Body of pancreas (tissue), 4 donors: ENCODE results near the gene UAP1L1. TPM values are rescaled to one million over a fixed set of nuclear protein-coding genes. Genes with fewer than 3 reads are reported as not detected.
"Not testable (repeated sequence)": the region's sequence is repeated elsewhere in the genome, so short reads cannot be mapped to it uniquely, and the experiment has no call there.

Experiments
- ATAC-seq: fragments of 150-250 bp; one replicate; pipeline ENCODE4 v1.9.1; 2016
- DNase-seq, 4 donors: peaks; one replicate each; pipeline ENCODE4 v3.0.0-alpha.2; 2019
- H3K27ac ChIP-seq, 4 donors: fragments of 200-600 bp; sonication (generic); 1 replicate in 3 of 4; 2 replicates in 1 of 4; pipeline versions ENCODE4 v1.5.1 to v1.6.1; 2016 to 2019; ENCODE audit warnings: mild to moderate bottlenecking in 1 of 4, mixed read lengths in 1 of 4, moderate library complexity in 1 of 4
- H3K27me3 ChIP-seq, 2 donors: fragments of 200-600 bp; sonication (generic); one replicate each; pipeline ENCODE4 v1.6.0; 2016; ENCODE audit warnings: mild to moderate bottlenecking in 1 of 2
- H3K36me3 ChIP-seq, 2 donors: fragments of 200-600 bp; sonication (generic); replicated peaks in 1 of 2; 2 replicates each; pipeline ENCODE4 v1.5.1; 2016; ENCODE audit warnings: low read depth in 2 of 2; ENCODE audit not compliant: insufficient read depth in 1 of 2
- H3K4me1 ChIP-seq: fragments of 200-600 bp; sonication (generic); one replicate; pipeline ENCODE4 v1.6.0; 2016
- H3K4me3 ChIP-seq, 2 donors: fragments of 200-600 bp; sonication (generic); 1 replicate in 1 of 2; 2 replicates in 1 of 2; pipeline ENCODE4 v1.5.1; 2016 to 2019
- H3K9me3 ChIP-seq, 3 donors: fragments of 200-600 bp; sonication (generic); 1 replicate in 2 of 3; 2 replicates in 1 of 3; pipeline ENCODE4 v1.5.1; 2016
- POLR2A ChIP-seq, 3 donors: fragments of 450-650 bp; IDR thresholded peaks; one replicate each; pipeline ENCODE4 v1.6.1; 2016; ENCODE audit warnings: antibody characterized with exemption in 3 of 3, mild to moderate bottlenecking in 2 of 3
- WGBS, 2 donors: methylation state at CpG; one replicate each; pipeline ENCODE4 v1.1.5; 2017; 5-methylcytosine and 5-hydroxymethylcytosine counted together
- intact Hi-C: fragments of 100-400 bp; cut with DNase I; formaldehyde crosslinking; loops from one replicate; pipeline ENCODE4 v1.15.1; 2023
- total RNA-seq, 2 donors: library from RNA; depleted of rRNA; stranded (reverse); fragments of >200 nt; gene quantifications; one replicate each; pipeline ENCODE4 v1.1.0, GENCODE V29; 2016
- TF ChIP-seq, protein P1 (sequence below), 7 experiments: fragments of 450-650 bp in 4 of 7; fragments of 200-600 bp in 3 of 7; sonication (generic) in 3 of 7; IDR thresholded peaks; one replicate each; pipeline ENCODE4 v1.5.1; 2016 to 2019; ENCODE audit warnings: antibody characterized with exemption in 7 of 7

UAP1L1 gene
- total RNA-seq, 2 donors from 2014 or later = 7.8 to 8.2 TPM

DNA sequence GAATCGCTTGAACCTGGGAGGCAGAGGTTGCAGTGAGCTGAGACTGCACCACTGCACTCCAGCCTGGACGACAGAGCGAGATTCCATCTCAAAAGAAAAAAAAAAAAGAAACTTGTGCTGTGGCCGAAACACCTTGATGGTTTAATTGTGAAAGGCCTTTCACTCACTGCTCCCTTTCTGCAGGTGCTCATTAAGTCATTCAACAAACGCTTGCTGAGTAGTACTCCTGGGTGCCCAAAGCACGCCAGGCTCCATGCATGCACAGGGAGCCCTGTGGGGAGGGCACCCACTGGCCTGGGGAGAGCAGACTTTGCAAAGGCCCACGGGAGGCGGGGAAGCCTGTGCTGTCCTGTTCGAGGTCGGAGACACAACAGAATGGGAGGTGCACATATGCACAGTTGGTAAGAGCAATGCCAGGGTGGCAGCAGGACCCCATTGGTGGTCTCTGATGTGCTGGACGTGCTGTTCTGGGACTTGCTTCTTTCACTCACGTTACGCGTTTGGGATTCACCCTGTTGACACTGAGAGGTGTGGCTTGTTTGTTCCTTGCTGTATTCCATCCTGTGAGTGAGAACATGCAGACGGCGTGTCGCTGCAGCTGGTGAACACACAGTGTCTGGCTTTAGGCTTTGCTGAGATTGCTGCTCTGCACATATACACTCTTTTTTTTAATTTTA lies 20.4 kb upstream of the UAP1L1 start:
- Histone ChIP-seq H3K4me1 (peaks cover 36% of the 10 kb centered on the region), H3K27ac (no peak overlapping the region), H3K9me3 (no peaks in the 10 kb centered on the region), H3K4me3 (no peak overlapping the region), H3K36me3 (no peaks in the 10 kb centered on the region), H3K27me3 (no peaks in the 10 kb centered on the region)
- ATAC-seq (no peak), DNase-seq (no peak)
- TF ChIP-seq, protein P1, sequence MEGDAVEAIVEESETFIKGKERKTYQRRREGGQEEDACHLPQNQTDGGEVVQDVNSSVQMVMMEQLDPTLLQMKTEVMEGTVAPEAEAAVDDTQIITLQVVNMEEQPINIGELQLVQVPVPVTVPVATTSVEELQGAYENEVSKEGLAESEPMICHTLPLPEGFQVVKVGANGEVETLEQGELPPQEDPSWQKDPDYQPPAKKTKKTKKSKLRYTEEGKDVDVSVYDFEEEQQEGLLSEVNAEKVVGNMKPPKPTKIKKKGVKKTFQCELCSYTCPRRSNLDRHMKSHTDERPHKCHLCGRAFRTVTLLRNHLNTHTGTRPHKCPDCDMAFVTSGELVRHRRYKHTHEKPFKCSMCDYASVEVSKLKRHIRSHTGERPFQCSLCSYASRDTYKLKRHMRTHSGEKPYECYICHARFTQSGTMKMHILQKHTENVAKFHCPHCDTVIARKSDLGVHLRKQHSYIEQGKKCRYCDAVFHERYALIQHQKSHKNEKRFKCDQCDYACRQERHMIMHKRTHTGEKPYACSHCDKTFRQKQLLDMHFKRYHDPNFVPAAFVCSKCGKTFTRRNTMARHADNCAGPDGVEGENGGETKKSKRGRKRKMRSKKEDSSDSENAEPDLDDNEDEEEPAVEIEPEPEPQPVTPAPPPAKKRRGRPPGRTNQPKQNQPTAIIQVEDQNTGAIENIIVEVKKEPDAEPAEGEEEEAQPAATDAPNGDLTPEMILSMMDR (IDR thresholded peaks at IDR 0.05) = no peak
- TF ChIP-seq POLR2A (IDR thresholded peaks at IDR 0.05) = no peak
- intact Hi-C loops = no loop called here
- 85 to 90% methylated on average over 12 to 17 of the region's 17 CpGs for WGBS, 2 donors

GRCh38 chr9:137057545-137057944 lies 19.8 kb upstream of the UAP1L1 start:
- H3K4me3 ChIP-seq = no peak overlapping the region
- no peak overlapping the region for H3K27ac ChIP-seq
- H3K4me1 ChIP-seq = peaks cover 36% of the 10 kb centered on the region
- H3K27me3 ChIP-seq = no peaks in the 10 kb centered on the region
- TF ChIP-seq, protein P1 (IDR thresholded peaks at IDR 0.05) = no peak
- no peak for TF ChIP-seq POLR2A (IDR thresholded peaks at IDR 0.05)
- ATAC-seq = no peak
- WGBS, 2 donors = 72 to 86% methylated on average over 13 to 14 of the region's 16 CpGs
- intact Hi-C loops = no loop called here
- no peaks in the 10 kb centered on the region for H3K36me3 ChIP-seq
- no peaks in the 10 kb centered on the region for H3K9me3 ChIP-seq
- DNase-seq = no peak

GRCh38 chr9:137058521-137059234 lies 18.6 kb upstream of the UAP1L1 start:
- Histone ChIP-seq H3K4me1 (peaks cover 27% of the 10 kb centered on the region), H3K9me3 (no peaks in the 10 kb centered on the region), H3K4me3 (no peak overlapping the region), H3K27me3 (no peaks in the 10 kb centered on the region), H3K36me3 (no peaks in the 10 kb centered on the region), H3K27ac (no peak overlapping the region)
- ATAC-seq (no peak), DNase-seq (no peak)
- no peak for TF ChIP-seq POLR2A (IDR thresholded peaks at IDR 0.05)
- TF ChIP-seq, protein P1 (IDR thresholded peaks at IDR 0.05) = no peak
- intact Hi-C loops = no loop called here
- 85% methylated on average over 9 of the region's 9 CpGs for WGBS, 2 donors

DNA sequence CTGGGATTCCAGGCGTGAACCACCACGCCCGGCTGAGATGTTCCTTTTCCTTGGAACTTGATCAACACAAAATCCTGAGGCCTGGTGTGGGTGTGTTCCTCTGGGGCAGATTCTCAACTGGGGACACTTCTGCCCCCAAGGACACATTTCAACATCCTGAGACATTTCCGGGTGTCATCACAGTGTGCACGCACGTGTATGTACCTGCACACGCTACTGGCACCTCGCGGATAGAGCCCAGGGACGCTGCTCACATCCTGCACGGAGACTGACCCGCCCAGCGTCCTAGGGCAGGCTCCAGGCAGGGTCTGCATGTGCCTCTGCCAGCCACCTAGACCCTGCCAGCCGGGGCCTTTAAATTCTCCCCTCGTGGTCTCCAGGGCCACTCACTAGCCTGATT lies 14.9 kb upstream of the UAP1L1 start:
- Histone ChIP-seq H3K27me3 (no peaks in the 10 kb centered on the region), H3K9me3 (no peaks in the 10 kb centered on the region), H3K4me3 (no peak overlapping the region), H3K36me3 (no peaks in the 10 kb centered on the region), H3K27ac (no peak overlapping the region), H3K4me1 (peaks cover 6% of the 10 kb centered on the region)
- TF ChIP-seq, protein P1 (IDR thresholded peaks at IDR 0.05) = no peak
- no peak for TF ChIP-seq POLR2A (IDR thresholded peaks at IDR 0.05)
- no peak for ATAC-seq
- DNase-seq = no peak
- intact Hi-C loops = no loop called here
- WGBS, 2 donors = 90% methylated on average over 3 to 15 of the region's 15 CpGs

GRCh38 chr9:137062798-137063197 lies 14.5 kb upstream of the UAP1L1 start:
- H3K27ac ChIP-seq, H3K4me3 ChIP-seq, H3K36me3 ChIP-seq, H3K9me3 ChIP-seq, DNase-seq, H3K4me1 ChIP-seq, H3K27me3 ChIP-seq, ATAC-seq, intact Hi-C loops: not testable (repeated sequence)
- 89% methylated on average over 9 of the region's 9 CpGs; no CpG with 5 or more reads in 1 of the 2 donors for WGBS, 2 donors
